Measurements from ENCODE around the gene COL8A2.

The COL8A2 gene

GRCh38 chr1:36166938-36167905 is 42.2 kb upstream of the COL8A2 start:
- no peak for TF ChIP-seq CTCF (IDR thresholded peaks at IDR 0.05; ENCODE audit: low read depth, low read length, missing control alignments)
- DNase-seq (ENCODE audit: extremely low read depth, low read depth) = no peak
- H3K4me3 ChIP-seq (replicated peaks; ENCODE audit: low read depth, low read length) = no peak overlapping the region

DNA sequence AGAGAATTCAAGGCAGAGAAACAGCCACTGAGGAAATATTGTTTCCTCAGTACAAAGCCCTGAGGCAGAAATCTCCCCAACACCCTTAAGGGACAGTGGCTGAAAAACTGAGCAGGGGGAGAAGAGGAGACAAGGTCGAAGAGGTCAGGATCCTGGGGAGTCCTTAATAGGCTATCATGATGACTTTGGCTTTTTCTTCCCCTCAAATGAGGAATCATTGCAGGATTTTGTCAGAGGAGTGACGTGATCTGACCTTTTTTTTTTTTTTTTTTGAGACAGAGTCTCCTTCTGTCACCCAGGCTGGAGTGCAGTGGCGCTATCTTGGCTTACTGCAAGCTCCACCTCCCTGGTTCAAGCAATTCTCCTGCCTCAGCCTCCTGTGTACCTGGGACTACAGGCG is 41.1 kb upstream of the COL8A2 start:
- H3K4me3 ChIP-seq (replicated peaks; ENCODE audit: low read depth, low read length) = no peak overlapping the region
- no peak for DNase-seq (ENCODE audit: extremely low read depth, low read depth)
- TF ChIP-seq CTCF (IDR thresholded peaks at IDR 0.05; ENCODE audit: low read depth, low read length, missing control alignments) = no peak

GRCh38 chr1:36165145-36165544 is 40.1 kb upstream of the COL8A2 start:
- TF ChIP-seq CTCF (IDR thresholded peaks at IDR 0.05; ENCODE audit: low read depth, low read length, missing control alignments) = no peak
- no peak overlapping the region for H3K4me3 ChIP-seq (replicated peaks; ENCODE audit: low read depth, low read length)
- no peak for DNase-seq (ENCODE audit: extremely low read depth, low read depth)

- no peak for DNase-seq (ENCODE audit: extremely low read depth, low read depth)
- no peak for TF ChIP-seq CTCF (IDR thresholded peaks at IDR 0.05; ENCODE audit: low read depth, low read length, missing control alignments)
- H3K4me3 ChIP-seq (replicated peaks; ENCODE audit: low read depth, low read length) = no peak overlapping the region
Measured at GRCh38 chr1:36164361-36164760, 39.3 kb upstream of the COL8A2 start.

DNA sequence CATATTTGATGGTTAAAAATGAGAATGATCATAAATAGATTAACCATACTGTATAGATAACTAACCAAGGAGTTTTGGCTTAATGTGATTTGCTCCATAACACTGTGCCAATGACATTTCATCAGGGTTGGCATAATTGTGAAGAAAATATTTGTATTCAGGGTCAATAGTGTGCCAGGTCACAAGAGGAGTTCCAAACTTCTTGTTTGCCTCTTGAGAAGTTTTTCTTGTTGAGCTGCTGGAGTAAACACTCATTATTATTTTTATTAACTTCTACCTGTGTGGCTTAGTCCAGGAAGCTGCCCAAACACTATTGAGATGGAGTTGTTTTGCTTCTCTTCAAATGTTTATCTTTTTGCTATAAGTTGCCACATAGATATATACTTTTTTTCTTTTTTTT is 38.4 kb upstream of the COL8A2 start:
- H3K4me3 ChIP-seq (replicated peaks; ENCODE audit: low read depth, low read length) = no peak overlapping the region
- no peak for DNase-seq (ENCODE audit: extremely low read depth, low read depth)
- TF ChIP-seq CTCF (IDR thresholded peaks at IDR 0.05; ENCODE audit: low read depth, low read length, missing control alignments) = no peak

GRCh38 chr1:36162680-36163239 is 37.7 kb upstream of the COL8A2 start:
- H3K4me3 ChIP-seq (replicated peaks; ENCODE audit: low read depth, low read length) = no peak overlapping the region
- DNase-seq (ENCODE audit: extremely low read depth, low read depth) = no peak
- TF ChIP-seq CTCF (IDR thresholded peaks at IDR 0.05; ENCODE audit: low read depth, low read length, missing control alignments) = no peak

Data from HFF-Myc (cell line).